IPS-NIHi7 (cell line): ENCODE measurements around the gene TMEM107.
"Not testable (repeated sequence)": the region's sequence is repeated elsewhere in the genome, so short reads cannot be mapped to it uniquely, and the experiment has no call there.

Experiments used
- DNase-seq: peaks from one replicate; pipeline ENCODE4 v3.0.0; 2012; ENCODE audit warnings: mixed read lengths; ENCODE audit errors: extremely low spot score

The TMEM107 gene

DNA sequence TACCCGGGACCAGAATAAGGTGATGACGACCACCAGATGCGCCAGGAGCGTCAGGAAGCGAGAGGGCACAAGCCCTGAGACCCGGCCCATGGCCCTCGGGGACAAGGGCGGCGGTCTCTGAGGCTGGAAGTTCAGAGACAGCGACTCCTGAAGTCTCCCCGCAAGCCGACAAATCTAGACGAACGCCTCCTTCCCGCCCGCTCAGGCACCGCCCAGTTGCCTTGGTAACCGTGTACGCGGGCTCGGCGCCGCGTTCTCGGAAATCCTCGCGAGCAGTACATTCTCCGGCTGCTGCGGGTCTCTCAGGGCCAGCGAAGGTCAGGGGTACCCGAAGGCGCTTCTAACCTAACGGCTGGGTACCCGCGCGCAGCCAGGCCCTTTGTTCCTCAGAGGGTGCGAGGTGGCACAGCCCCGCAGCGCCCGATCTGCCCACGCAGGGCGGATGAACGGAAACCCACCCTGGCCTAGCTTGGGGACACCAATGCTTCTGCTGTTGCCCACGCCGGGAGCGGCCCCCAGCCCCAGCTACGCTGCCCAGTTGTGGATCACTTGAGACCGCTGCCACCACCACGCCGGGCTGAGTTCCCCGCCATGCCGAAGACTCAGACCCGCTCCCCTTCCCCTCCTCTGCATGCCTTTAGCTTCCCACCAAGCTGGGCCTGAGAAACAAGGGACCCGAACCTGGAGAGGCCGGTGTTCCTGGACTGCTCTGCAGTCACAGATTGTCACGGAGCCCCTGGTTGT lies at the start of gene TMEM107:
Gene TMEM107, minus strand, starts transcription at position 184 of the 744 bp plus-strand sequence. Its CDS starts 94 bp downstream, at position 90.
- DNase-seq = peak; percentile 78

DNA sequence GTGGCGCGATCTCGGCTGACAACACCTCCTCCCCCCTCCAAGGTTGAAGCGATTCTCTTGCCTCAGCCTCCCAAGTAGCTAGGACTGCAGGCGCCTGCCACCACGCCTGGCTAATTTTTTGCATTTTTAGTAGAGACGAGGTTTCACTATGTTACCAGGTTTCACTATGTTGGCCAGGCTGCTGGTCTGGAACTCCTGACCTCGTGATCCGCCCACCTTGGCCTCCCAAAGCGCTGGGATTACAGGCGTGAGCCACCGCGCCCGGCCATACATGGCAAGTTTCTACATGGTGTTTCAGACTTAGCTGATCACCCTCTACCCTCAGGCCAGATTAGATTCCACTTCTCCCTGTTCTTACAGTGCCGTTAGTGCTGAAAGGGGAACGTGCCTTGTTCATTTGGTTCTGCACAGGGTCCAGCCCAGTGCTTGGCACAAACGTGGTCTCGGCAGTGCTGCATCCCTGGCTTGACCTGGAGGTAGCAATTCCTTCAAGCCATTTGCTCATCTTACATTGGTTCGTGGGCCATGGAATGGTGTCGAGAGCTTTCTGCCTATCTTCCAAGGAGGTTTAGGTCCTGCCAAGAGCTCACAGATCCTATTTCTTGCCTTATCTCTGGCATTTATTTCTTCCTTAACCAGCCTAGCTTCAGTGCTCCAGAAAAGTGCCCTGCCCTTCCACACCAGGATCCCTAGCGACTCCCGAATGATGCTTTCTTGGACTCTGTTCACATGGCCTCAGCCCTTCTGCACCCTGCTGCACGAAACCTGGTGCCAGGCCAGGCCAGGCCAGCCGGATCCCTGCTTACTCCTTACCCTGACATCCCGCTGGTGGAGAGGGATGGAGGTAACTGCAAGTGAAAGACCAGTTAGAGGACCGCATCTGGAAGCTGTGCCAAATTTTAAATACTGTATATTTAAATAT lies 49.0 kb upstream of the TMEM107 start:
- DNase-seq = no peak

DNA sequence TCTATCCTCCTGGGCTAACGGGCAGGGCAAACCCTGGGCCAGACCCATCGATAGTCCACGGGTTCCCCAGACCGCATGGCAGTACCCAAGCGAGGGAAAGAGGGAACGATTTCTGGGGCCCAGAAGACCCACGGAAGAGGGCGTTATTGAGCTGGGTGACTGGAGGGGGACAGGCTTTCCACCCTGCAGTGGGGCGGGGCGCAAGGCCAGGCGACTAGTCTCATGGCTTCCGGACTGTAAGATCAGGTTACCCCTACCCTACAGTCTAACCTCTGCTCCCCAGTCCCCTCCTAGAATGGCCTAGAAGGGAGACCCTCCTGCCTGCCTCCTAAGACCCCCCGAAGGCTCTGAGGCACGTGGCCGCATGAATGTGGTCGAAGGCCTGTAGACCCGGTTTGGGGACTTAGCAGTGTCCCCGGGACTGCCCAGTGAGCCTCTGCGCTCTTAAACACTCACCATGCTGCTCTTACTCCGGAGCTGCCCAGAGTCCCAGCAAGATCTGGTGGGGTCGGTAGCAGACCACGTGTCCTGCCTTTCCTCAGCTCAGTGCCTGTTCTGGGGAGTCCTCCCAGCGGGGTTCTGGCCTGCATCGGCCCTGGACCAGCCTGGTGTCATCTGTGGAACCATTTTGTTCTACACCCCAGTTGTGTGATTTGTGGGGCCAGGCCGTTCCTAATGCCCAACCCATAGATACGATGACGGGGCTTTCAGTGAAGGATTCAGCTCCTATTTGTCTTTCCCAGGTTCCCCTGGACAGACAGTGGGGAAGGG lies 47.4 kb upstream of the TMEM107 start:
- DNase-seq = peak; percentile 56

DNA sequence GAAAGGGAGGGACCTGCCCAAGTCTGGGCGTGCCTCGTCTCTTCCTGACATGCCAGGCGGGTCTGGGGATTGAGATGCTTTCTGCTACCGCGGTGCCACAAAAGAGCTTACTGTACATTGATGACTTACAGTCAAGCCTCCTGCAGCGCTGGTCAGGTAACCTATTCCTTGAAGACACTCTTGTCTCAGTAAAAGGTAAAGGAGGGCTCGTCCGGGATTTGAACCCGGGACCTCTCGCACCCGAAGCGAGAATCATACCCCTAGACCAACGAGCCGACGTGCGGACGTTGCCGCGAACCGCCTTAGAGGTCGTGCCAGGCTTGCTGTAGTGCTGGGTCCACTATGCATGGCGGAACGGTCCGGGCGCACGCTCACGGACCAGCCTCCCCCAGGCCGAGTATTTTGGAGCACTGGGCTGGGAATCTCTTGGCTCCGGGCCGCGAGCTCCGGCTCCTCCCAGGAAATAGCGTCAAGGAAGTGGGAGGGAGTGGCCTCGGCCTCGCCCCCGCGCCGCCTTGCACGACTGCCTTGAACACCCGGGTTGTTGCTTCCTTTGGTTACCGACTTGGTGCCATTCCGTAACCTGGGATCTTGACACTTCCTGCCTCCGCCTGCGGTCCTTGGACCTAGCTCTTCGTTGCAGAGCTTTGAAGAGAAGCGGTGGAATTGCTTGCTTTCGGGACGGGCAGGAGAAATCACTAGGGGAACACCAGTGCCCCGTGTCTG lies 46.6 kb upstream of the TMEM107 start:
- DNase-seq = peak; percentile 62

DNA sequence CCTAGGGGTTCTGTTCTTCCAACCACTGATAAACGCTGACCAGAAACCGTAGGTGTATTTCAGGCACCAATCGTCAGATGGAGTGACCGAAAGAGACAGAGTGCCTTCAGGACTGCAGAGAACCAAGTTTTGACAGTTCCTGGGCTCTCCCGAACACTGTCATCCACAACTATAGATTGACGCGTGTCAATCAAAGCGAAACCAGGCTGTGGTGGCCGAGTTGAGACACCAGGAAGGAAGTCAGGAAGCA lies 46.1 kb upstream of the TMEM107 start:
- DNase-seq = no peak

DNA sequence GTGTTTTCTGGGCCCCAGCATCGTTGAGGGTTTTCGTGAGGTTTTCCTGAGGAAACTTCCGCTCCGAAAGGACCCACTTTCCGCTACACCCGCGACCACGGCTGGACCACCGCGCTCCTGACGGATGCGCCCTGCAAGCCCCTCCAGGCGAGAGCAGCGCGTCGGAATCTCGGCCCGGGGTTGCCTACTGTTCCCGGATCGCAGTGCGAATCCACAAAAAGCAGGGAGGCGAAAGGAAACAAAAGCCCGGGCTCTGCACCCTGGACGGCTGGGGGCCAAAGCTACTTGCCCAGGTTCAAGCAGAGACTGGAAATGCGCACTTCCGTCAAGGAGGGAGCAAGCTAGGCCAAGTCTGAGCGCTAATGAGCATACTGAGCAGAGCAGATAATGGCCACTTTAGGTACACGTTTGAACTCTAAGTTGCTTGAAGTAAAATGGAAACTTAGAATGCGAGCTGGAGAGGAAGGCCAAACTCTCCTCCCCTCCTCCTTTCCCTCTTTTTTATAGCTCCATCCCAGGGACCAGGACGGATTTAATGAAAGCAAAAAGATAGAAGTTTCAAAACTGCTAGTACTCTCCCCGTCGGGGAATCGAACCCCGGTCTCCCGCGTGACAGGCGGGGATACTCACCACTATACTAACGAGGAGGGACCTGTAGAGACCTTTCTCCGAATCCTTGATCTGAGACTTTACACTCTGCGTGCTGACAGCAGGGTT lies 45.6 kb upstream of the TMEM107 start:
- peak; percentile 23 for DNase-seq

DNA sequence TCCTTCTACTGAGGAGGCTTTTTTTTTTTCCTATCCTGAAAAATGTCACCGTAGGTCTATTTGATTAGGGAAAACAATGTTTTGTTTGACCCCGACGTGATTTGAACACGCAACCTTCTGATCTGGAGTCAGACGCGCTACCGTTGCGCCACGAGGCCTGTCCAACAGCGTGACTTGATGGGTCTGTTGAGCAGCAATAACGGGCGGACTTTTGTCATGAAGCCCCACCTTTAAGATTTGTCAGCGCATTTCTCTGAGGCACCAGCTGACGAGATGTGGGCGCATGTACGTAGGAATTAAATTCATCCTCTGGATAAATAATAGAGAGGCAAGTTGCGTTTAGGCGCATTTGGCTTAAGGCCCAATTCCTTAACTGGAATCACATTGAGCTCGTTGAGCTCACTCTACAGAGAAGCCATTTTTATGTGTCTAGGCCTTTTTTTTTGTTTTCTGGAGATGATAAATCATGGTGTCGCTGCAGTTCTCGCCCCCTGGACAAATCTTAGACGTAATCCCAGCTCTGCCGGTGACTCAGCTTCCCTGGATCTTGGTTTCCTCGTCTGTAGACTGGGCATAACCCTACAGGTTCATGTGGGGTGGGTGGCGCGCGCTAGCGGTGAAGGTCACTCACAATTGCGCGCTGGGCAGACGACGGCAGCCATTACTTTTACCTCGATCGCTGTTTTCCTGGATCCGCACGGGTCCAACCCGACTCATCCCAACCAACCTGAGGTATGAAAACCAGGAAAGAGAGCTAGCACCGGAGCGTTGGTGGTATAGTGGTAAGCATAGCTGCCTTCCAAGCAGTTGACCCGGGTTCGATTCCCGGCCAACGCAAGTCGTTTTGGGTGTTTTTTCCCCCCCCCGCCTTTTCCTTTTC lies 44.8 kb upstream of the TMEM107 start:
- peak; percentile 61 for DNase-seq

DNA sequence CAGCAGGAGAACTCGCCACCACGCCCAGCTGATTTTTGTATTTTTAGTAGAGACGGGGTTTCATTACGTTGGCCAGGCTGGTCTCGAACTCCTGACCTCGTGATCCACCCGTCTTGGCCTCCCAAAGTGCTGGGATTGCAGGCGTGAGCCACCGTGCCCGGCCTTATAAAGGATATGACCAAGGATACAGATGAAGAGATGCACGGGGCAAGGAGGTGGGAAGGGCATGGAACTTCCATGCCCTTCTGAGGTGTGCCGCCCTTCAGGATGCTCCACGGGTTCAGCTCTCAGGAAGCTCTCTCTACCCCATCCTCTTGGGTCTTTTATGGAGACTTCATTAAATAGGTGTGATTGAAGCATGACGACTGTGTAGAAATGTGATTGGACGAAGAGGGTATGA lies 37.8 kb upstream of the TMEM107 start:
- not testable (repeated sequence) for DNase-seq

DNA sequence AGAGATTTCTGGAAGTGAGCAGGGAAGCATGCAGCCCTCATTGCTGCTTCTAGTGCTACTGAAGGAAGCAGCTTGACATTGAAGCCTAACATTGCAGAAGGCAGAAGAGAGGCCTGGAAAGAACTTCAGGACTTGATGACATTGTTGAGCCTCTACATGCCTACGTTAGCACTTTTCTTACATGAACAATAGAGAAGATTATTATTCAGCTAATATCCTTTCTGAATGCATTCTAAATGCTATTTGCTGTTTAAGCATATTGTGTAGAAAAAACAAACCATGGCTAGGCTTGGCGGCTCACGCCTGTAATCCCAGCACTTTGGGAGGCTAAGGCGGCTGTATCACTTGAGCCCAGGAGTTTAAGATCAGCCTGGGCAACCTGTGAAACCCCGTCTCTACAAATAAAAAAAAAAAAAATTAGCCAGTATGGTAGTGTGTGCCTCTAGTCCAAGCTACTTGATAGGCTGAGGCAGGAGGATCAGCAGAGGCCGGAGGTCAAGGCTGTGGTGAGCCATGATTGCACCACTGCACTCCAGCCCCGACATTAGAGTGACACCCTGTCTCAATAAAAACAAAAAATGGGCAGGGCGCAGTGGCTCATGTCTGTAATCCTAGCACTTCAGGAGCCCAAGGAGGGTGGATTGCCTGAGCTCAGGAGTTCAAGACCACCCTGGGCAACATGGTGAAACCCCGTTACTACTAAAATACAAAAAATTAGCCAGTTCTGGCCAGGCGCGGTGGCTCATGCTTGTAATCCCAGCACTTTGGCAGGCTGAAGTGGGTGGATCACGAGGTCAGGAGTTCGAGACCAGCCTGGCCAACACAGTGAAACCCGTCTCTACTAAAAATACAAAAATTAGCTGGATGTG lies 36.4 kb upstream of the TMEM107 start:
- no peak for DNase-seq

DNA sequence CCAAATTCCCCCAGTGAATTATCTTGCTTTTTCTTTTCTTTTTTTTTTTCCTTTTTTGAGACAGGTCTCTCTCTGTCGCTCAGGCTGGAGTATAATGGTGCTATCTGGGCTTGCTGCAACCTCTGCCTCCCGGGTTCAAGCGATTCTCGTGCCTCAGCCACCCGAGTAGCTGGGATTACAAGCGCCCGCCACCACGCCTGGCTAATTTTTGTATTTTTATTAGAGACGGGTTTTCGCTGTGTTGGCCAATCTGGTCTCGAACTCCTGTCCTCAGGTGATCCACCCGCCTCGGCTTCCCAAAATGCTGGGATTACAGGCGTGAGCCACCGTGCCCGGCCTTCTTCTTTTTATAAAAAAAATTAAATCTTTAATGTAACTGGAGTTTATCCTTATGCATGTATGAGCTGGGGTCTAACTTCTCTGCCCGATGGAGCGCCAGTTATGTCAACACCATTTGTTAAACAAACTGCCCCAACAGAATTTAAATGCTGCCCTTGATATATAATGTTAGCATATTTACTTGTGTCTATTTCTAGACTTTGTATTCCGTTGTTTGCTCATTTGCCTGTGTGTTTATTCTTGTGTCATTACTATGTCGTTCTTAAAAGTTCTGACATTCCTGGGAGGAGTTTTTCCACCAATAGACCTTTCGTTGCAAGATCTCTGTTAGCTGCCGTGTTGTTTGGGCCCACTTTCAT lies 34.7 kb upstream of the TMEM107 start:
- no peak for DNase-seq

DNA sequence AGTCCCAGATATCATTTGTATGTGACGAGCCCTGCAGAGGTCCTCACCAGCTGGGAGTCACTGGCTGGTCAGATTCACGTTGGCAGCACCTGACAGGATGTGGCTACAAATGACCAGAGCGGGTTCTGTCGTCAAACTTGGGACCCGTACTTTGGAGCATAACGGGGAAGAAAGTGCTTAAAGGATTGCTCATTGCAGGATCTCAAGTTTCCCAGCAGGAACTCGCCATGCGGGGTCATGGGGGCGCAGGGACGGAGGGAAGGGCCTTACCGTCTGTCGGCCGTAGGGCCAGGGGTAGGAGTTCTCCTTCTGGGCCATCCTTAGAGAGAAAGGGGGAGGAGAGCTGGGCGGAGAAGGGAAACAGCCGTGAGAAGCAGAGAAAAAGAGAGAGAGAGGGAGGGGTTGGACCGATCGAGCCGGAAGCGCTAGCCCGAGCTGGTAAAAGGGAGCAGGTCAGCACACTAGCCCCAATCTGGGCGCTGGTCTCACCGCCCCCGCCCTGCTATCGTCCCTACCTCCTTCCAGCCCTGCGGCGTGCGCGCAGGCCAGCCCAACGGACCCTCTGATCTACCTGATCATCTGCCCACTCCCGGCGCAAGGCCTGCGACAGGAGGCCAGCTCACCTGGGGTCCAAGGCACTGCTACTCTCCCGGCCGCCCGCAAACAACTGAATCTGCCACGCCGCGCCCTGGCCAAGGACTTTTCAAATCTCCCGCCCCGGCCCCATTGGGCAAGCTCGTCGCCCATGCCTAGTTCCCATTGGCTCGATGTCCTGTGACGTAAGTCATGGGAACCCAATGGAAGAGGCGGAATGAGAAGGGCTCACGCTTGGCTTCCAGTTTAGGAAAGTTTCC lies 34.0 kb upstream of the TMEM107 start, which contains the start of gene AURKB:
Gene AURKB, minus strand, starts transcription at position 669 of the 854 bp plus-strand sequence. Its CDS starts 351 bp downstream, at position 318.
- peak; percentile 89 for DNase-seq

DNA sequence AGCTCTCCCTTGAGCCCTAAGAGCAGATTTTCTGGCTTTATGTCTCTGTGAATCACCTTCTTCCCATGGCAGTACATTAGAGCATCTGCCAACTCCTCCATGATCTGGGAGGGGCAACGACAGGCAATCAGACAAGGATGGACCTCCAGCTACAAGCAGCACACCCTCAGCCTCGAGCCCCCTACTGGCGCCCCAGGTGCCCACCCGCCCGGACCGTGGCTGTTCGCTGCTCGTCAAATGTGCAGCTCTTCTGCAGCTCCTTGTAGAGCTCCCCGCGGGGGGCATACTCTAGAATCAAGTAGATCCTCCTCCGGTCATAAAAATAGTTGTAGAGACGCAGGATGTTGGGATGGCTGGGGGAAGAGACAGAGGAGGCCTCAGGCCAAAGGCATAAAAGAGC lies 30.4 kb upstream of the TMEM107 start:
- no peak for DNase-seq

DNA sequence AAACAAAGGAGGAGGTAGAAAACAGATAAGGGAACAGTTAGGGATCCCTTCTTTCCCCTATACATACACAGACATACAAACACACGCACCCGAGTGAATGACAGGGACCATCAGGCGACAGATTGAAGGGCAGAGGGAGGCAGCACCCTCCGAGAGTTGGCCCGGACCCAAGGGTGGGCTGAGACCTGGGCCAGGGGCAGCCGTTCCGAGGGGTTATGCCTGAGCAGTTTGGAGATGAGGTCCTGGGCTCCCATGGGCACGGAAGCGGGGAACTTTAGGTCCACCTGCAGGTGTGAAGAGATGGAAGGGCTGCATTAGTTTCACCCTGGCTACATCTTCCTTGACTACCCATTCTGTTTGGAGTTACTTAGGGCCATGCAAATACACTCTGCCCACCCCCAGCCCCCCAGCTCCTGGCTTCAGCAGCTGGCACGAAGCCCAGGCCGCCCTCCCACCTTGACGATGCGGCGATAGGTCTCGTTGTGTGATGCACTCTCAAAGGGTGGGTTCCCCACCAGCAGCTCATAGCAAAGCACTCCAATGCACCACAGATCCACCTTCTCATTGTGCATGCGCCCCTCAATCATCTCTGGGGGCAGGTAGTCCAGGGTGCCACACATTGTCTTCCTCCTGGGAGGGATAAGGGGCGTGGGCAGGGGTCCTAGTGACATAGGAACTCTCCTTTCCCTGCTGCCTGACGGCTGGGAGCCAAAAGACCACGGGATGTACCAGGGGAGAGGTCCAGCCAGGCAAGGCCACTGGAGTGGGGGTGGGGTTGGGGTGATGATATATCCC lies 28.8 kb upstream of the TMEM107 start:
- DNase-seq = no peak

DNA sequence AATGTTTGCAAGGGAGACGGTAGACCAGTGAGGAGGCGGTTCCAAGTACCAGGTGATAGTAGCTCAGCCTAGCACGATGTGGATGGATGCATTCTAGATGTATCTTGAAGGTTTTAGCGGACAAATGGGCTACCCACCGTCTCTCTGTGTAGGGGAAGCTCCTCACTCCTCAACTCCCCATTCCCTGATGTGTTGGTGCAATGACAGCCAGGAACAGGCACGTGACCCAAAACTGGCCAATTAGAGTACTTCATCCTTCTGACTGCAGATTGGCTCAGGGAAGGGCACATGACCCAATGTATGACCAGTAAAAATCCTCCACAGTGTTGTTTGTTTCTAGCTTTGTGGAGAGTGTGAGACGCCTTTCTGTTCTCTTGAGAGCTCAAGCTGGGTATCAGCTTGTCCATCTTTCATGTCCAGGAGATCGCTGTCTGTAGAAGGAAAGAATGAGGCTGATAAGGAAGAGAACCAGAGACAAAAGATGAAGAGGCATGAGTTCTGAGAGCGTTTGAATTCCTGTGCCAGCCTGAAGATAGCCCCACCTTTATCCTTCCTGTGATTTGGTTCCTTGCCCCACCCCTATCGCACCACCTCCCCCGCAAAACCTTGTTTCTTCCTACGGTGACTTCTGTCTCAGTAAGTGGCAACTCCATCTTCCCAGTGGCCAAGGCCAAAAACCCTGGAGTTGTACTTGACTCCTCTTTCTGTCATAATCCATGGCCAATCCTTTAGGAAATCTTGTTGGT lies 16.1 kb upstream of the TMEM107 start:
- peak; percentile 83 for DNase-seq

DNA sequence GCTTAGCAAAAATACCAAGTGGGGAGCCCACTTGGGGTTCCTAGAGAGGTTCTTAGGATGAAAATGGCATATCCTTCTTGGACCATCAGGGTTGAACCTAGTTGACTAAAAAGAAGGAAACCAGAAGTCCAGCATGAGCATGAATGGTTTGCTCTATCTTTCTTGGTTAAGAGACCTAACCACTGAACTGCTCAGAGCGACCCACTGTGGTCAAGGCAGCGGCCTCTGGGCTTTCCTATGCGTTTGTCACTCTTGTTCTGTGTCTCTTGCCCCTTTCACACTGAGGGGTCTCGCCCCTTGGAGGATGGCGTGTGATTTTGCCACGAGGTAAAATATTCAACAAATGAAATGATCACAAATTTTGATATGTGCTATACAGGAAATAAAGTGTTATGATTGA lies 14.3 kb upstream of the TMEM107 start:
- no peak for DNase-seq
